ENCODE results near the gene PHF23. TPM values are rescaled to one million over a fixed set of nuclear protein-coding genes. Genes with fewer than 3 reads are reported as not detected.
A peak's percentile ranks its signal among the peaks of the same experiment; 100 is the strongest.

The PHF23 gene
- total RNA-seq, 1 experiment from 2014 or later, result 45.8 TPM

DNA sequence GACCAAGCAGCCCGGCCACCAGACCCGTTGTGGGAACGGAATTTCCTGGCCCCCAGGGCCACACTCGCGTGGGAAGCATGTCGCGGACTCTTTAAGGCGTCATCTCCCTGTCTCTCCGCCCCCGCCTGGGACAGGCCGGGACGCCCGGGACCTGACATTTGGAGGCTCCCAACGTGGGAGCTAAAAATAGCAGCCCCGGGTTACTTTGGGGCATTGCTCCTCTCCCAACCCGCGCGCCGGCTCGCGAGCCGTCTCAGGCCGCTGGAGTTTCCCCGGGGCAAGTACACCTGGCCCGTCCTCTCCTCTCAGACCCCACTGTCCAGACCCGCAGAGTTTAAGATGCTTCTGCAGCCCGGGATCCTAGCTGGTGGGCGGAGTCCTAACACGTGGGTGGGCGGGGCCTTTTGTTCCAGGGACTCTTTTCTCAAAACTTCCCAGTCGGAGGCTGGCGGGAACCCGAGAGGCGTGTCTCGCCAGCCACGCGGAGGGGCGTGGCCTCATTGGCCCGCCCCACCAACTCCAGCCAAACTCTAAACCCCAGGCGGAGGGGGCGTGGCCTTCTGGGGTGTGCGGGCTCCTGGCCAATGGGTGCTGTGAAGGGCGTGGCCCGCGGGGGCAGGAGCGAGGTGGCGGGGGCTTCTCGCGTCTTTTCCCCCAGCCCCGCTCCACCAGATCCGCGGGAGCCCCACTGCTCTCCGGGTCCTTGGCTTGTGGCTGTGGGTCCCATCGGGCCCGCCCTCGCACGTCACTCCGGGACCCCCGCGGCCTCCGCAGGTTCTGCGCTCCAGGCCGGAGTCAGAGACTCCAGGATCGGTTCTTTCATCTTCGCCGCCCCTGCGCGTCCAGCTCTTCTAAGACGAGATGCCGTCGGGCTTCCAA lies 42.1 kb upstream of the PHF23 start, which contains the start of gene SLC2A4 (continued):
- TF ChIP-seq, protein P1, sequence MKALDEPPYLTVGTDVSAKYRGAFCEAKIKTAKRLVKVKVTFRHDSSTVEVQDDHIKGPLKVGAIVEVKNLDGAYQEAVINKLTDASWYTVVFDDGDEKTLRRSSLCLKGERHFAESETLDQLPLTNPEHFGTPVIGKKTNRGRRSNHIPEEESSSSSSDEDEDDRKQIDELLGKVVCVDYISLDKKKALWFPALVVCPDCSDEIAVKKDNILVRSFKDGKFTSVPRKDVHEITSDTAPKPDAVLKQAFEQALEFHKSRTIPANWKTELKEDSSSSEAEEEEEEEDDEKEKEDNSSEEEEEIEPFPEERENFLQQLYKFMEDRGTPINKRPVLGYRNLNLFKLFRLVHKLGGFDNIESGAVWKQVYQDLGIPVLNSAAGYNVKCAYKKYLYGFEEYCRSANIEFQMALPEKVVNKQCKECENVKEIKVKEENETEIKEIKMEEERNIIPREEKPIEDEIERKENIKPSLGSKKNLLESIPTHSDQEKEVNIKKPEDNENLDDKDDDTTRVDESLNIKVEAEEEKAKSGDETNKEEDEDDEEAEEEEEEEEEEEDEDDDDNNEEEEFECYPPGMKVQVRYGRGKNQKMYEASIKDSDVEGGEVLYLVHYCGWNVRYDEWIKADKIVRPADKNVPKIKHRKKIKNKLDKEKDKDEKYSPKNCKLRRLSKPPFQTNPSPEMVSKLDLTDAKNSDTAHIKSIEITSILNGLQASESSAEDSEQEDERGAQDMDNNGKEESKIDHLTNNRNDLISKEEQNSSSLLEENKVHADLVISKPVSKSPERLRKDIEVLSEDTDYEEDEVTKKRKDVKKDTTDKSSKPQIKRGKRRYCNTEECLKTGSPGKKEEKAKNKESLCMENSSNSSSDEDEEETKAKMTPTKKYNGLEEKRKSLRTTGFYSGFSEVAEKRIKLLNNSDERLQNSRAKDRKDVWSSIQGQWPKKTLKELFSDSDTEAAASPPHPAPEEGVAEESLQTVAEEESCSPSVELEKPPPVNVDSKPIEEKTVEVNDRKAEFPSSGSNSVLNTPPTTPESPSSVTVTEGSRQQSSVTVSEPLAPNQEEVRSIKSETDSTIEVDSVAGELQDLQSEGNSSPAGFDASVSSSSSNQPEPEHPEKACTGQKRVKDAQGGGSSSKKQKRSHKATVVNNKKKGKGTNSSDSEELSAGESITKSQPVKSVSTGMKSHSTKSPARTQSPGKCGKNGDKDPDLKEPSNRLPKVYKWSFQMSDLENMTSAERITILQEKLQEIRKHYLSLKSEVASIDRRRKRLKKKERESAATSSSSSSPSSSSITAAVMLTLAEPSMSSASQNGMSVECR (CRISPR knock-in tag; IDR thresholded peaks at IDR 0.05; ENCODE audit: borderline replicate concordance), result 0 out of 2 replicates have a peak, but pooled peaks have one; percentile 7
- TF ChIP-seq, protein P2, sequence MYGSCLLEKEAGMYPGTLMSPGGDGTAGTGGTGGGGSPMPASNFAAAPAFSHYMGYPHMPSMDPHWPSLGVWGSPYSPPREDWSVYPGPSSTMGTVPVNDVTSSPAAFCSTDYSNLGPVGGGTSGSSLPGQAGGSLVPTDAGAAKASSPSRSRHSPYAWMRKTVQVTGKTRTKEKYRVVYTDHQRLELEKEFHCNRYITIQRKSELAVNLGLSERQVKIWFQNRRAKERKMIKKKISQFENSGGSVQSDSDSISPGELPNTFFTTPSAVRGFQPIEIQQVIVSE (CRISPR knock-in tag; IDR thresholded peaks at IDR 0.05; ENCODE audit: borderline replicate concordance), result no peak
- TF ChIP-seq, protein P3, sequence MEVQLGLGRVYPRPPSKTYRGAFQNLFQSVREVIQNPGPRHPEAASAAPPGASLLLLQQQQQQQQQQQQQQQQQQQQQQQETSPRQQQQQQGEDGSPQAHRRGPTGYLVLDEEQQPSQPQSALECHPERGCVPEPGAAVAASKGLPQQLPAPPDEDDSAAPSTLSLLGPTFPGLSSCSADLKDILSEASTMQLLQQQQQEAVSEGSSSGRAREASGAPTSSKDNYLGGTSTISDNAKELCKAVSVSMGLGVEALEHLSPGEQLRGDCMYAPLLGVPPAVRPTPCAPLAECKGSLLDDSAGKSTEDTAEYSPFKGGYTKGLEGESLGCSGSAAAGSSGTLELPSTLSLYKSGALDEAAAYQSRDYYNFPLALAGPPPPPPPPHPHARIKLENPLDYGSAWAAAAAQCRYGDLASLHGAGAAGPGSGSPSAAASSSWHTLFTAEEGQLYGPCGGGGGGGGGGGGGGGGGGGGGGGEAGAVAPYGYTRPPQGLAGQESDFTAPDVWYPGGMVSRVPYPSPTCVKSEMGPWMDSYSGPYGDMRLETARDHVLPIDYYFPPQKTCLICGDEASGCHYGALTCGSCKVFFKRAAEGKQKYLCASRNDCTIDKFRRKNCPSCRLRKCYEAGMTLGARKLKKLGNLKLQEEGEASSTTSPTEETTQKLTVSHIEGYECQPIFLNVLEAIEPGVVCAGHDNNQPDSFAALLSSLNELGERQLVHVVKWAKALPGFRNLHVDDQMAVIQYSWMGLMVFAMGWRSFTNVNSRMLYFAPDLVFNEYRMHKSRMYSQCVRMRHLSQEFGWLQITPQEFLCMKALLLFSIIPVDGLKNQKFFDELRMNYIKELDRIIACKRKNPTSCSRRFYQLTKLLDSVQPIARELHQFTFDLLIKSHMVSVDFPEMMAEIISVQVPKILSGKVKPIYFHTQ (CRISPR knock-in tag; IDR thresholded peaks at IDR 0.05), result no peak

DNA sequence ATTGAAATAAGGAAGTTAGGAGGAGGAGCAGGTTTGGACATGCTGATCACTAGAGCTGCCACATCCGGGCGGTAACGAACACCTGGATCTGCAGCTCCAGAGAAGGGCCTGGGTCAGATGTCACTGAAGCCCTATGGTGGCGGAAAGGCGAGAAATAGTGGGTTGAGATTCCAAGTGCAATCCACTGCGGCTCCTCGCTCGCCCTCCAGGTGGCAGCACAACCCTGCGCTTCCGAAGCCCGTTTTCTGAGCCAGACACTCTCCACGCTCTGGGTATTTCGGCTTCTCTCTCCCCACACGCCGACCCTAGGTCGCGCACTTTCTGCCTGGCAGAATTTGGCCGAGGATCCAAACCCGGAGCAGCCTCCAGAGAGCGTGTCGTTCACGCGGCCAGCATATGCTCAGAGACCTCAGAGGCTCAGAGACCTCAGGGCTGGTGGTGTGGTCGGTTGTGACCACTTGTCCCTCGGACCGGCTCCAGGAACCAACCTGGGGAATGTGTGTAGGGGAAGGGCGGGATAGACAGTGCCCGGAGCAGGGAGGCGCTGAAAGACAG lies 41.3 kb upstream of the PHF23 start:
- peak; percentile 83 for ATAC-seq
- H3K4me3 Mint-ChIP-seq, result peak overlapping the region; percentile 82
- peak overlapping the region; percentile 94 for H3K27ac Mint-ChIP-seq
- peaks cover 20% of the 10 kb centered on the region for H3K4me1 Mint-ChIP-seq
- ChIA-PET POLR2A (interaction anchor here (0.6 to 1.9 kb wide), 11 partner anchors 16 to 280 kb away, joined by 3 to 8 read pairs (median 4); partner anchors contain the start of genes CLDN7, GABARAP and PHF23), CTCF (interaction anchor here (0.6 to 7.0 kb wide), 36 partner anchors 11 to 423 kb away, joined by 3 to 119 read pairs (median 6); partner anchors contain the start of genes ACADVL, ACAP1, CLDN7 and DLG4)
- no peaks in the 10 kb centered on the region for H3K9me3 Mint-ChIP-seq
- H3K27me3 Mint-ChIP-seq (ENCODE audit: low read depth), result peaks cover 21% of the 10 kb centered on the region
- H3K36me3 Mint-ChIP-seq, result no peaks in the 10 kb centered on the region
- peak; percentile 95 for DNase-seq (ENCODE audit: low spot score)
- no peak for TF ChIP-seq NFYB (CRISPR knock-in tag; conservative IDR thresholded peaks at IDR 0.05; ENCODE audit: low read depth)
- TF ChIP-seq FOXJ3 (CRISPR knock-in tag; IDR thresholded peaks at IDR 0.05; ENCODE audit: borderline replicate concordance), result no peak
- no peak for TF ChIP-seq EMX1 (CRISPR knock-in tag; IDR thresholded peaks at IDR 0.05)
- TF ChIP-seq, protein P4, sequence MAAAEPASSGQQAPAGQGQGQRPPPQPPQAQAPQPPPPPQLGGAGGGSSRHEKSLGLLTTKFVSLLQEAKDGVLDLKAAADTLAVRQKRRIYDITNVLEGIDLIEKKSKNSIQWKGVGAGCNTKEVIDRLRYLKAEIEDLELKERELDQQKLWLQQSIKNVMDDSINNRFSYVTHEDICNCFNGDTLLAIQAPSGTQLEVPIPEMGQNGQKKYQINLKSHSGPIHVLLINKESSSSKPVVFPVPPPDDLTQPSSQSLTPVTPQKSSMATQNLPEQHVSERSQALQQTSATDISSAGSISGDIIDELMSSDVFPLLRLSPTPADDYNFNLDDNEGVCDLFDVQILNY (CRISPR knock-in tag; IDR thresholded peaks at IDR 0.05), result 0 out of 2 replicates have a peak, but pooled peaks have one; percentile 40
- TF ChIP-seq ELF4 (CRISPR knock-in tag; IDR thresholded peaks at IDR 0.05; ENCODE audit: low read depth), result no peak
- TF ChIP-seq, protein P1 (CRISPR knock-in tag; IDR thresholded peaks at IDR 0.05; ENCODE audit: borderline replicate concordance), result peak; percentile 80; the same call in 1 of the 2 replicates
- TF ChIP-seq, protein P5, sequence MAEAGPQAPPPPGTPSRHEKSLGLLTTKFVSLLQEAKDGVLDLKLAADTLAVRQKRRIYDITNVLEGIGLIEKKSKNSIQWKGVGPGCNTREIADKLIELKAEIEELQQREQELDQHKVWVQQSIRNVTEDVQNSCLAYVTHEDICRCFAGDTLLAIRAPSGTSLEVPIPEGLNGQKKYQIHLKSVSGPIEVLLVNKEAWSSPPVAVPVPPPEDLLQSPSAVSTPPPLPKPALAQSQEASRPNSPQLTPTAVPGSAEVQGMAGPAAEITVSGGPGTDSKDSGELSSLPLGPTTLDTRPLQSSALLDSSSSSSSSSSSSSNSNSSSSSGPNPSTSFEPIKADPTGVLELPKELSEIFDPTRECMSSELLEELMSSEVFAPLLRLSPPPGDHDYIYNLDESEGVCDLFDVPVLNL (CRISPR knock-in tag; IDR thresholded peaks at IDR 0.05; ENCODE audit: borderline replicate concordance, low read depth), result no peak
- TF ChIP-seq, protein P6, sequence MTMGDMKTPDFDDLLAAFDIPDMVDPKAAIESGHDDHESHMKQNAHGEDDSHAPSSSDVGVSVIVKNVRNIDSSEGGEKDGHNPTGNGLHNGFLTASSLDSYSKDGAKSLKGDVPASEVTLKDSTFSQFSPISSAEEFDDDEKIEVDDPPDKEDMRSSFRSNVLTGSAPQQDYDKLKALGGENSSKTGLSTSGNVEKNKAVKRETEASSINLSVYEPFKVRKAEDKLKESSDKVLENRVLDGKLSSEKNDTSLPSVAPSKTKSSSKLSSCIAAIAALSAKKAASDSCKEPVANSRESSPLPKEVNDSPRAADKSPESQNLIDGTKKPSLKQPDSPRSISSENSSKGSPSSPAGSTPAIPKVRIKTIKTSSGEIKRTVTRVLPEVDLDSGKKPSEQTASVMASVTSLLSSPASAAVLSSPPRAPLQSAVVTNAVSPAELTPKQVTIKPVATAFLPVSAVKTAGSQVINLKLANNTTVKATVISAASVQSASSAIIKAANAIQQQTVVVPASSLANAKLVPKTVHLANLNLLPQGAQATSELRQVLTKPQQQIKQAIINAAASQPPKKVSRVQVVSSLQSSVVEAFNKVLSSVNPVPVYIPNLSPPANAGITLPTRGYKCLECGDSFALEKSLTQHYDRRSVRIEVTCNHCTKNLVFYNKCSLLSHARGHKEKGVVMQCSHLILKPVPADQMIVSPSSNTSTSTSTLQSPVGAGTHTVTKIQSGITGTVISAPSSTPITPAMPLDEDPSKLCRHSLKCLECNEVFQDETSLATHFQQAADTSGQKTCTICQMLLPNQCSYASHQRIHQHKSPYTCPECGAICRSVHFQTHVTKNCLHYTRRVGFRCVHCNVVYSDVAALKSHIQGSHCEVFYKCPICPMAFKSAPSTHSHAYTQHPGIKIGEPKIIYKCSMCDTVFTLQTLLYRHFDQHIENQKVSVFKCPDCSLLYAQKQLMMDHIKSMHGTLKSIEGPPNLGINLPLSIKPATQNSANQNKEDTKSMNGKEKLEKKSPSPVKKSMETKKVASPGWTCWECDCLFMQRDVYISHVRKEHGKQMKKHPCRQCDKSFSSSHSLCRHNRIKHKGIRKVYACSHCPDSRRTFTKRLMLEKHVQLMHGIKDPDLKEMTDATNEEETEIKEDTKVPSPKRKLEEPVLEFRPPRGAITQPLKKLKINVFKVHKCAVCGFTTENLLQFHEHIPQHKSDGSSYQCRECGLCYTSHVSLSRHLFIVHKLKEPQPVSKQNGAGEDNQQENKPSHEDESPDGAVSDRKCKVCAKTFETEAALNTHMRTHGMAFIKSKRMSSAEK (CRISPR knock-in tag; IDR thresholded peaks at IDR 0.05; ENCODE audit: borderline replicate concordance), result no peak
- TF ChIP-seq OVOL2 (CRISPR knock-in tag; IDR thresholded peaks at IDR 0.05; ENCODE audit: borderline replicate concordance), result no peak
